Activated T-cell treated with anti-CD3 and anti-CD28 coated beads for 48 hours (primary cell): Measurements from ENCODE around the gene DUSP7.

ENCODE experiments used
- DNase-seq: peaks from one replicate; pipeline ENCODE4 v3.0.0-alpha.2; 2020; ENCODE audit warnings: low read depth

DUSP7 gene

DNA sequence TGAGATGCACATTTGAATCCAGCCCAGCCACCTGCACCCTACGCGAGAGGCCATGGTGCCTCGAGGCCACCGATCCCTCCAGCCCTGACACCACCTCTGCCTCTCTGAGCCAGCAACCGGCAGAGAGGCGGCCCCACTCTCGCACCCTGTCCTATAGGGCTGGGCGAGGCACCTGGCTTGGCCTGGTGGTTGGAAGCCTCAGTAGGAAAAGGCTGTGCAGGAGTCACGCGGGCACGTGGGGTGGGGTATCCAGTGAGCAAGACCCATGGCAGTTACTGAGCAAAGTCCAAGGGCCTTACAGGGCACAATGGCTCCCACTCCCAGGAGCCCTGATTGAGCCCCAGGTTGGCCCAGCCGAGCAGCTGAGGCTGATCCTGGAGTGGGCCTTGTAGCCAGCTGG, 12.4 kb upstream of the DUSP7 start:
- no peak for DNase-seq

DNA sequence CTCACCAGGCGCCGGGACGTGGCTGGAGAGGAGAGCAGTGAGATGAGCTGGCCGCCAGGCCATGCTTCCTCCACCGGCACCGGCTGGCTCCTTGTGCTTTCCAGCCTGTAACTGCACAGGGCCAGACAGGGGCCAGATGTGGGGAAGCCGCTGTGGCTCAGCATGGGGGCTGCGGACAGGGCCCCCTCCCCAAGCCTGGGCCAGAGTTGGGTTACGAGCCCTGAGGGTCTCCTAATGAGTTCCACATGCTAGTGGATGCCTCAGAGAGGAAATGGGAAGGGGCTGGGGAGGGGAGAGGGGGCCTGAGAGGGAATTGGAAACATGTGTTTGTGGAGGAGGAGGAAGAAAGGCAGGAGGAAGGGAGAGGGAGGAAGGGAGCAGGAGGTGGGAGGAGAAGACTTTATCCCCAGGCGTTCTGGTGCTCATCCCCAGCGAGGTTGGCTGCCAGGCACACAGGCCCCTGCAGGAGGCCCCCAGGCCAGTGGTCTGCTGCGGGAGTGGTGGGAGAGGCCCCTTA, 11.7 kb upstream of the DUSP7 start:
- DNase-seq: no peak

DNA sequence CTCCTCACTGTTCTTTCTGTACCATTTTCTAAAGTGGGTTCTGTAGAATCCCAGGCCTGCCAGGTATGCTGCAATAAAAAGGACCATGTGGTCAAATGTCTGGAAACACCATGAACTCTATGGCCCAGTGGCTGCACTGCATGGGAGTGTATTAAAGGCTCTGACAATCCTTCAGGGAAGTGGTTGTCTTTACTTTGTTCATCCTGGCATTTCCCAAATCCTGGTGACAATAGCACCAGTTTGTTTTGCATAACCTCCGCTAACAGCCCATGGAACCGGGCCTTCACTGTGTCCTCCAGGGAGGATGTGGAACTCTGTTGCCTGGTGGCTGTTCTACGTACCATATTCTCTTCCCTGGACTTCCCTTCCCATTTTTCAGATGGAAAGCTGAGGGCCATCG, 11.2 kb upstream of the DUSP7 start:
- no peak for DNase-seq

- no peak for DNase-seq
These were observed 10.7 kb upstream of the DUSP7 start for GRCh38 chr3:52067046-52067445.

- no peak for DNase-seq
These were observed 8.9 kb upstream of the DUSP7 start for GRCh38 chr3:52065264-52065756.

- DNase-seq: no peak
These were observed 8.2 kb upstream of the DUSP7 start for GRCh38 chr3:52064561-52064960.

DNA sequence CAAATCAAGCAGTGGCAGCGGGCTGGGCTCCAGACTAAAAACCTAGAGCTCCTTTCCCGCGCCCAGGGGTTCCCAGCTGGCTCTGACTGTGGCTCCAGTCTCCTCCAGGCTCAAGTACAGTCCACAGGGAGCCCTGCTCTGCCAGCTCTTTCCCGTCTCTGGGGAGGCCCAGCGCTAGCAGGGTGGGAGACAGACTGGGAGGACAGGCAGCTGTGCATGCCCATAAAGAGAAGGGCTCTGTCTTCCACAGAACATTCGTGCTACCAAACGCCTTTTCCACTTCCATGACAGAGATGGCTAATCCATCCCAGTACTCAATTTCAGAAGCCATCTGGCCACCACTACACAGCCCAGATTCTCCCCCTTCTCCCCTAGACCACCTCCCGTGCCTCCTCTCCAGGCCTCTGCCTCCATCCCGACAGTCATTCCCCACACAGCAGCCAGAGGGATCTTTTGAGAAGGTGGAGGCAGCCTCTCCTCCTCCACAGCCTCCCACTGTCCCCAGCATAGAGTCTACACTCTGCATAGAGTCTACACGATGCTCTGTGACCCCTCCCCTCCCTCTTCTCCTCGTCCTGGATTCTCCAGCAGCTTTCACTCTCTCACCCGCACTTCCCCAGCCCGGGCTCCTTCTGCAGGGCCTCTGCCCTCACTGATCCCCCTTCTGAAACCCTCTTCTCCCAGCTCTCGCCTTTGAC, 6.8 kb upstream of the DUSP7 start:
- DNase-seq: no peak

GRCh38 chr3:52062505-52062904, 6.1 kb upstream of the DUSP7 start:
- DNase-seq: no peak

DNA sequence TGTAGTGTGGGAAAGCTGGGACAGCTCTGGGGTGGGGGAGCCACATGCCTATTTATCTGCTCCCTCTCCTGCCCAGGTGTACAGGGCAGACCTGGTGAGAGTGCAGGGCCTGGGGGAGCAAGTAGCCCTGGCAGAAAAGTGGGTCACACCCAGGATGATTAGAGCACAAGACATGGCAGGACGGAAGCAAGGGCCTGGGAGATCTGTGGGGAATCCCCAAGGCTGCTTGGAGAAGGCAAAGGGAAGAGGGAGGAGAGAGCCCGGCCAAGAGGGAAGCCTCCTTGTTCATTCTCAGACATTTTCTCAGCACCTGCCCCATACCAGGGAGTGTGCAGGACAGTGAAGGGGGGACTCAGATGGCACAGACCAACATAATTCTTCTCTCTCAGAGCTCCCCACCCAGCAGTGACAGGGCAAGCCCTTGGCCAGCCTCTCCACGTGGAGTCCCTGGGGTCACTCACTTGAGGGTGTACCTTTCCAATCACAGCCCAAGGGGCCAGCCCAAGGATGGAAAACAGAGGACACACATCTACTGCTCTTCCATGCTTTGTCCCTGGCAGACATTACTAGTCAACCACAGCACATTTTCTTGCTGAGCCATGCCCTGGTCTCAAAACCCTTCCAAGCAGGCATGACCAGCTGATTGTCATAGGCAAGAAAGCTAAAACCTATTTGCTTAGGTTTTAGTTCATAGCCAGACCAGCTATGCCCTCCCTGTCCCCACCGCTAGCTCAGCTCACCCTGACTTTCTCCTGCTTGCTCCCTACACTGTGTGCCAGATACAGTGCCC, 4.9 kb upstream of the DUSP7 start:
- DNase-seq: no peak

- DNase-seq: no peak
These were observed 3.4 kb upstream of the DUSP7 start for GRCh38 chr3:52059781-52060180.

DNA sequence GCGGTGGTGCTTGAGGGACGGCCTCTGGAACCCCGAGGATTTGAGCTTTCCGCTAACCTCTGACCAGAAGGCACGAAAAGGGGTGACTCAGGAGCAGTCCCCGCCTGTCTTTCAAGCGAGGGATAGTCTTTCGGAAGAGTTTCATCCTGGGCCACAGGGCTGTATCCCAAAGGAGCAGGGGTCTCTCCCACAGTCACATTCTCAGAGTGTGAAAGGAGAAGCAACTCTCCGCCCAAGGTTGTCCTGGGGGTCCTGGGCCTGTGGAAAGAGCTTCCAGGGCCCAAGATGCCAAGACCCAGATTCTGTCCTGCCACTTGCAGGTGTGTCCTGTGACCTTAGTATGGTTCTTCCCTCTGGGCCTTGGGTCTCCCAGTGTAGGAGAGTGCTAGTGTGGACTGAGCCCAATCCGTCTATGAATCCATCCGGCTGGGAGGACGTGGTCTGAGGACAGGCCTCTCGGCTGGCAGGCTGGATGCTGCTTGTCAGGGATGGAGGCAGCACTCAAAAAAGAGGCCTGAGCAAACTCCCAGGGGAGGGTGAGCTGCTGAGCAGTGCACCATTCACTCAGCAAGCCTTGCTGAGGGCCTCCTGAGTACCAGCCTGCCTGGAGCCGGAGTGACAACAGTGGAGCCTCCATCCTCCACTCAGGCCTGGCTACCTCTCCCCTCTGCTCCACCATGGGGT, 1.6 kb upstream of the DUSP7 start:
- DNase-seq: no peak

- peak; percentile 99 for DNase-seq
These were observed 819 bp upstream of the DUSP7 start for GRCh38 chr3:52056968-52057811.

DNA sequence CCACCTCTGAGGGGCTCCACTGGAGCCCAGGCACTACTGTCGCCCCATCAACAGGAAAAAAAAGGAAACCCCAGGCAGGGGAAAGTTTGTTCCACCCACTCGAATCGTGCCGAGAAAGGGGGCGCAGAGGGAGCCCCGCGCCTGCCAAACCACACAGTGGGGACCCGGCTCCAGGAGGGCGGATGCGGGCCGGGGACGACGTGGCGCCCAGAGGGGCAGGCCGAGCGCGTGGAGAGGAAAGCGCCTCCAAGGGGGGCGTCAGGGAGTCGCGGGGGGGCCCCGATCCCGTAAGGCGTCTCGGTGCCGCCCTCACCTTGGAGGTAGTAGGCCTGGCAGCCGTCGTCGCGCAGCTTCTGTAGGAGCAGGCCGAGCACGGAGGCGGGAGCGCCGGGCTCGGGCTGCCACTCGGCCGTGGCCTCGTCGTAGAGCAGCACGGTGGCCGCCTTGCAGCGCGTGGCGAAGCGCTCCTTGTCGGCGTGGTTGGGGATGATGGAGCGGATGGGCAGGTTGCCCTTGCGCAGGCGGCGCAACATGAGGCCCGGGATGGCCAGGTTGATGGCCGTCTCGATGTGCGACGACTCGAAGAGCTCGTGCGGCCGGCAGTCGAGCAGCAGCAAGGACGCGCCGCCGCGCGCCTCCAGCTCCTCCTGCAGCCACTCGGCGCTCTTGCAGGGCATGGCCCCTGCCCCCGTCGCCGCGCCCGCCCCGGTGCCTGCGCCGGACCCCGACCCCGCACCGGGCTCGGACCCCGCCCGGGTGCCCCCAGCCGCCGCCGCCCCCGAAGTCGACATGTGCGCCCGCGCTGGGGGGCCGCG, 627 bp downstream of the DUSP7 start:
- DNase-seq: peak; percentile 52

GRCh38 chr3:52054661-52055511, 1.5 kb downstream of the DUSP7 start:
- no peak for DNase-seq

- DNase-seq: peak; percentile 32
These were observed 2.8 kb downstream of the DUSP7 start for GRCh38 chr3:52053307-52054304.

DNA sequence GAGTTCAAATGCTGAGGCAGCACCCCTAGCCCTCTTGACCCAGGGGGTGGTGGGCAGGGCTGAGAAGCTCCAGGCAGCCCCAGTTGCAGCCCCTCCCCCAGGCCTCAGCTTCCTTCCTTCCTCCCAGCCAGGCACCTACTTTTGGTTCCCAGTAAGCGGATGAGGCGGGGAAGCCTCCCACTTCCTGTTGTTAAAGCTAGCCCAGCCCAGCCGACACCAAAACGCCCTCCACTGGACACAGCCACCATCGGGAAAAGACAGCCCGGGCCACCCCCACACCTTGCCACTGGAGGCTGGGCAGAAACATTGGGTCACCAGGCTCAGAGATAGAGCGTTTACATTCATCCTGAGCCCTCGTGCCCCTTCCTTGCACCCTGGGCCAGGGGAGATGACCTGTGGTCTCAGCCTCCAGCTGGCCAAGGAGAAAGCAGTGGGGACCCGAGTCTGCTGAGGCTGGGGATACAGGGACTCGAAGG, 3.5 kb downstream of the DUSP7 start:
- DNase-seq: no peak

DNA sequence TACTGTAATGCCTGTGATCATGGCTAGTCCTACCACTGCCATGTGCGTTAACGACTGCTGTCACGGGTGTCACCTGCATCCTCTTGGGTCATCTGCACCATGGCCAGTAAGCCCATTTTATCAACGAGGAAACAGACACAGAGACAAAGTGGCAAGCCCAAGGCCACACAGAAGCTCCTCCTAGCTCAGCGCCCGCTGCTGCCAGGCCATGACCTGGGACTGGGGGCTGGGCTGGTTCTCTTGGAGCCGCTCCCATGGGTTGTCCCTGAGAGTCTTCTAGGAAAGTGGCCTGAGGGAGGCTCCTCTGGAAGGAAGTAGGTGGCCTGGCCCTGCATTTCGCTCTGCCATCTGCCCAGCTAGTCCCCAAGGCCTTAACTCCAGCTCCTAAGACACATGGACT, 4.9 kb downstream of the DUSP7 start:
- DNase-seq: no peak

DNA sequence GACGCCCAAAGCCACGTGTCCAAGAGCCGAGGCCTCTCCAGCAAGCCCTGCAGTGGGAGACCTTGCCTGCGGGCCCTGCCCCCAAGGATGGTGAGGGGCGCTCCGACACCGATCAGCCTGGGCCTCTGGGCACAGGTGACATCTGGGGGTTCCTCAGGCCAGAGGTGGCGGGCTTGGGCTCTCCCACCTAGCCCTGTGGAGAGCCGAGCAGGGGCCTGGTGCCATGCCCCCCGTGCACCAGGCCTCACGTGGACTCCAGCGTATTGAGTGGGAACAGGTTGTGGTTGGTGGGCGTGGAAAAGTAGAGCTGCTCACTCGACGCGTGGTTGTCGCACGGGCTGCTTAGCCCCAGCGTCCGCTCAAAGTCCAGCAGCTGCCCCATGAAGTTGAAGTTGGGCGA, 5.8 kb downstream of the DUSP7 start:
- DNase-seq: no peak

GRCh38 chr3:52049503-52049902, 6.9 kb downstream of the DUSP7 start:
- no peak for DNase-seq
